Esophagus muscularis mucosa (tissue), 4 donors: Measurements from ENCODE around the gene SYT6.

Experiments
- CTCF ChIP-seq, 3 experiments: fragments of 200-600 bp in 2 of 3; fragments of 450-650 bp in 1 of 3; sonication (generic) in 2 of 3; IDR thresholded peaks; one replicate each; pipeline ENCODE4 v1.5.1; 2017 to 2019; ENCODE audit warnings: antibody characterized with exemption in 3 of 3, mild to moderate bottlenecking in 2 of 3, moderate library complexity in 1 of 3
- EP300 ChIP-seq: sonication (generic); formaldehyde crosslinking; IDR thresholded peaks from one replicate; pipeline ENCODE4 v1.6.1; 2017; ENCODE audit warnings: antibody characterized with exemption
- POLR2A ChIP-seq: fragments of 450-650 bp; IDR thresholded peaks from one replicate; pipeline ENCODE4 v1.6.1; 2017; ENCODE audit warnings: antibody characterized with exemption, moderate library complexity, mild to moderate bottlenecking, low read depth
- POLR2AphosphoS5 ChIP-seq, 2 donors: sonication (generic); formaldehyde crosslinking; IDR thresholded peaks; one replicate each; pipeline ENCODE4 v1.6.1; 2017; ENCODE audit warnings: antibody characterized with exemption in 2 of 2

- TF ChIP-seq CTCF (IDR thresholded peaks at IDR 0.05): no peak
- TF ChIP-seq POLR2A: no peak
- no peak for TF ChIP-seq POLR2AphosphoS5 (IDR thresholded peaks at IDR 0.05)
- TF ChIP-seq EP300: no peak
These were observed 92.4 kb downstream of the SYT6 start for GRCh38 chr1:114061121-114061830.
